ENCODE results near the gene URGCP.
"Not testable (repeated sequence)": the region's sequence is repeated elsewhere in the genome, so short reads cannot be mapped to it uniquely, and the experiment has no call there.

Gene URGCP

DNA sequence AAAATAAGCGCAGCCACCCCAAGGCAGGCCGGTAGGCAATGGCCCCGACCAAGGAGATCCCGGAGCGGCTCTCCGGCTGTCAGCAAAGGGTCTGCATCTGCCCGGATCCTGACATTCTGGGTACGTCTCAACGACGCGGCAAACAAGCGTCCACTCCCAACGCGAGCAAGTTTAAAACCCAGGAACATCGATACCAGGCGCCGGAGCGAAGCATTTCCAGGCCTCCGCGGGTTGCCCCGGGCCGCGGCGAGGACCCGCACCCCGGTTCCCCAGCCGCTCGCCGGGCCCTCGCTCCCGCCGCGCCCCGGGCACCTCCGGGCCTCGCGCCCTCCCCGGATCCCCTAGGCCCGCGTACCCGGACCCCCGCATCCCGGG, 453 bp downstream of the URGCP start:
- DNase-seq = no peak

DNA sequence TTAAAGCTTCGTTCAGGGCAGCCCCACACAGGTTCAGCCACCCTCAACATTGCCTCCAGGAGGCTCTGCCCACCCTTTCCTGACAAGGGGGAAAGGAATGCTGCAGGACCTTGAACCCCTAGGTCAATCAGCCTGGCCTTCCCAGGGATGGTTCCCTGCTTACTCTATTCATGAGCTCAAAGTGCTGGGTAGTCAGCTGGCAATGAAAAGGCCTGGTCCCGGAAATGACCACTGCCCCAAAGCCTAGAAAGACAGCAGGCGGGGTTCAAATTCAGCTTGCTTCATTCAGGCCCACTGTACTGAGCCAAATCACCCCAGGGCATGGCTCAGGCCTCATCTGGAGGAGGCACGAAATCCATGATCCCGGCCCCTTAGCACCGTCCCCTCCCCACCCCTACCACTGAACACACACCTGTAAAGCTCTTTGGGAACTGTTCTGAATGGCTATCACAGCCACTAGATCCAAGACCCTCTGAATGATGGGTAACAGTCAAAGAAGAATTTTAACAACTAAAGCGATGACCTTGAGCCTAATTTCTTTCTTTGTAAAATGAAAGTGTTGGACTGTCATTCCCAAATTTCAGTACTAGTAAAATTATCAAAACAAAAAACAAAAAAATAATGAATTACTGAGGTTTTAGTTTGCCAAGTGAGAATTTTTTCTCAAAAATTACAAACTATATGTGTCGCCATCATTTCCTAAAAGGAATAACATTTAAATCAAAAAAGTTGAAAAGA, 1.0 kb downstream of the URGCP start:
- no peak for DNase-seq

DNA sequence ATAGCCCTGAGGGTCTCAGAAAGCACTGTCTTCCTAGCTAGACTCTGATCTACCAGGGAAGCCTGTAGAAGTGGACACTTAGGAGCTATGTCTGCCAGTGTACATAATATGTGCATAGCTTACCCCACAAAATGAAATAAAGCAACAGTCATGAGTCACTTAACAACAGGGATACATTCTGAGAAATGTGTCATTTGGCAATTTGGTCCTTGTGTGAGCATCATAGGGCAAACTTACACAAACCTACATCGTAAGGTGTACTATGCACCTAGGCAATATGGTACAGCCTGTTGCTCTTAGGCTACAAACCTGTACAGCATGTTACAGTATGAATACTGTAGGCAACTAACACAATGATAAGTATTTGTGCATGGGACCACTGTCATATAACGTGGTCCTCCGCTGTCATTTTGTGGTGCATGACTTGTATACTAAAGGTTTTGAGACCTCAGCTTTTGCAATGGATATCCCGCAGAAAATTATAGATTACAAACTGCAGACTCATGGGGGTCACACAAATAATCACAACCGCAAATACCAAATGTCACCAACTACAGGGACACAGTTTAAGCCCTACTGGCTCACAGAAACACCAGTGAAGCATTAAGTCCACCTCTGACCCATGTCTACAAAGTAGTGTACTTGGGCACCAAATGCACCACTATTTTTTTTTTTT, 1.7 kb downstream of the URGCP start:
- no peak for DNase-seq

DNA sequence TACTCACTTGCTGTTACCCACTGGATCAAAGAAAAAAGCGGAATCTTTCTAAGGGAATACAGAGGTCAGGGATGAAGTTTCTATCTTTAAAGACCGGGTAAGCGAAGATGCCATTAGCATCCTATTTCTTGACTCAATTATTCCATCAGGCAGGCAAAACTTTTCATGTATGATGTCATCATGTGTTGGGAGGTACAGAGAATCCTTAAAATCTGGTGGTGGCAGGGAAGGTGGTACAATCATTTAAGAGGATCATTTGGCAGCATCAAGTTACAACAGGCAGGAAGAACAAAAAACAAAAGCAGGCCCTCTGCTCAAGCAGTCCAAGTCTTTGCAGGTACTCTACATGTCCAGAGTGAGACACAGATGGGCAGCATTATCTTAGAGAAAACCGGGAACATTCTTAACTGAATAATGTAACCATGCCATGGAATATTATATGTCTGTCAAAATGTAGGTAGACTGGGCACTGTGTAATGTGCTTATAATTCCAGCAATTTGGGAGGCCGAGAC, 3.8 kb downstream of the URGCP start:
- no peak for DNase-seq

DNA sequence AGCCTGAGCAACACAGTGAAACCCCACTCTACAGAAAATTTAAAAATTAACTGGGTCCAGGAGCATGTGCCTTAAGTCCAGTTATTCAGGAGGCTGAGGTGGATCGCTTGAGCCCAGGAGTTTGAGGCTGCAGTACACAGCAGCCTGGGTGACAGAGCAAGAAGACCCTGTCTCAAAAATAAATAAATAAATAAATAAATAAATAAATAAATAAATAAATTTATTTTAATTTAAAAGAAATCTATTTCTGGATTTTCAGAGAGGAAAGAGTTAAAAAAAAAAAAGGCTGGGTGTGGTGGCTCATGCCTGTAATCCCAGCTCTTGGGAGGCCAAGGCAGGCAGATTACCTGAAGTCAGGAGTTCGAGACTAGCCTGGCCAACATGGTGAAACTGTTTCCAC, 7.8 kb downstream of the URGCP start:
- DNase-seq = not testable (repeated sequence)

DNA sequence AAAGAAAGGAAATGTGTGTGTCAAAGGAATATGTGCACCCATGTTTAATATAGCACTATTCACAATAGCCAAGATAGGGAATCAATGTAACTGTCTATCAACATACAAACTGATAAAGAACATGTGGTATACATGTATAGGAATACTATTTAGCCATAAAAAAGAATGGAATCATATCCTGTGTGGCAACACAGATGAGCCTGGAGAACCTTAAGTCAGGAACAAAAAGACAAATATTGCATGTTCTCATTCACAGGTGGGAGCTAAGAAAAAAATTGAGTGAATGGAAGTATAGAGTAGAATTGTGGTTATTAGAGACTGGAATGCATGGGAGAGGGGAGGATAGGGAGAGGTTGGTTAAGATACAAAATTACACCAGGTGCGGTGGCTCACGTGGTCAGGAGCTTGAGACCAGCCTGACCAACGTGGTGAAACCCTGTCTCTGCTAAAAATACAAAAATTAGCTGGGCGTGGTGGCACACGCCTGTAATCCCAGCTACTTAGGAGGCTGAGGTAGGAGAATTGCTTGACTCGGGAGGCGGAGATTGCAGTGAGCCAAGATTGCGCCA, 10.5 kb downstream of the URGCP start:
- no peak for DNase-seq

DNA sequence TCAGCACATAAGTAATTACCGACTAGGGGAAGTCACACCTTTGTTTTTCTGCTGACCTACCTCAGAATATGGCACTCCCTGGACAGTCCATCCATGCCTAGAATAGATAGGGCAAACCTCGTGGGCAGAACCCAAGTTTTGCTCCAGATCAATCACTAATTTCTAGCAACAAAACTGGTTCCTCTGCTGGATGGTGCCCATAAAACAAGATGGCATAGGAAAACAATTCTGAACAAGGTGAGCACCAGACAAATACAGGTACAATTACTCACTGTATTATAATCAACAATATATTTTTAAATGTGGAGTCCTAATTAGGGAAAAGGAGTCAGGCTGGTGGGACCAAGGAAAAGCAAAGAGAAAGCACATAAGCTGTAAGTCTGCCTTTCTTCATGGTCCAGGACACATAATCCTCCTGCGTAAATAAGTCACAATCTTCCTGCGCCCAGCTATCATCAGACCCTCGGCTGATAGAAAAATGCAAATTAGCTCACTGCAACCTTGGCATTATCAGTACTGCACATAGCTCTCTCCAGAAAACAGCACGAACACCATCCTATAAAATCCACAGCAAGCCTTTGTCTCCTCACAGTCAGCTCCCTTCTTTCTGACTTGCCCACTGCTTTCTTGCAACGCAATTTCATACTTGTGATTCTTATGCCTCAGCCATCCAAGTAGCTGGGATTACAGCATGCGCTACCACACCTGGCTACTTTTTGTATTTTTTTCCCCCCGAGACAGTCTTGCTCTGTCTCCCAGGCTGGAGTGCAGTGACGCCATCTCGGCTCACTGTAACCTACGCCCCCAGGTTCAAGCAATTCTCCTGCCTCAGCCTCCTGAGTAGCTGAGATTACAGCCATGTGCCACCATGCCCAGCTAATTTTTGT, 15.1 kb downstream of the URGCP start:
- DNase-seq = no peak

DNA sequence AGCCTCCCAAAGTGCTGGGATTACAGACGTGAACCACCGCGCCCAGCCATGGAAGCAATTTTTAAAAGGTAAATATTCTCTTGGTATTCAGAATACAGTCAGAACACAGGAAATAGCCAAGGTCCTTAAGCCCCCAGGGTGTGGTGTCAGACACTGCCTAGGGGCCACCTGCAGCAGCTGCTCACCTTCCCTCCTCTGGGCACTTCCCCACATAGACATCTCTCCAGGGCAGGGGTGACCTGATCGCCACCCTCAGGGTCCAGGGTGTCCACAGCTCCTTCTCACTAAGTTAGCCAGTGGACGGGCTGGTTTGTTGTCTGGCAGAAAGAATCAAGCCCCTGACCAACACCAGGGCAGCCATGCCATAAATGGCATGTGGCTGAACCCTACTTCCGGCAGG, 15.9 kb downstream of the URGCP start:
- DNase-seq = no peak

DNA sequence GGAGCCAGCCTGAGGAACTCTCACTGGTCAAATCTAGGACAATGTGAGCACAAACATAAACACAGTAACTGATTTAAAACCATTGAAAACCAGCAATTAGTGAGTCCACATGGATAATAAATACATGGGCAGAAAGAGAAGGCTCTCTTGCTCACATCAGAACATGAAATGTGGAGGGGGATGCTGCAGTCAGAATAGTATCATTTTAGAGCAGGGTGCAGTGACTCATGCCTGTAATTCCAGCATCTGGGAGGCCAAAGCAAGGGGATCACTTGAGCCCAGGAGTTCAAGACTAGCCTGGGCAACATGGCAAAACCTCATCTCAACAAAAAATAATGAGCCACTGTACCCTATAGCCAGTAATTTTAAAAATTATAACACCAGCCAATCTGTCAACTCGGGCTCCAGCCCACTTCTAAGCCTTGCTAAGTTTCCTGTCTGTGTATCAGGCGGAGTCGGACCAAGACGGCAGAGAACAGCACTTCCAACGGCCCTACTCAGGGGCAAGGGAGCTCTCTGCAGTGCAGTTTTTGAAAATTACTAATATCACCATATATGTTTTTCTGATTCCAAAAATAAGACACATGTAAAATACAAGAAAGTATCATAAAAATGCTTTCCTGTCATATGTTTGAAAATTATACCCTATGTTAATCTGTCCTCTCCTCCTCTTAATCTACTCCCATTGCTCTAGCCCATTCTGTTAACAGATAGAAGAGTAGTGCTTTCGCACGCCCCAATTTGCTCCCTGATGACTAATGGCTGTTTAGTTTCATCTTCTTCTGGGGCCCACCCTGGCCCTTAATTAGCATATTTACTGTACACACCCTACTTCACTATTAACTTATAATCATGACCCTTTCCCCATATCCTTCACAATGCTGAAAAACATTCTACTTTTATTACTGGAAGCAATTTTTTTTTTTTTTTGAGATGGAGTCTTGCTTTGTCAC, 17.1 kb downstream of the URGCP start:
- no peak for DNase-seq

DNA sequence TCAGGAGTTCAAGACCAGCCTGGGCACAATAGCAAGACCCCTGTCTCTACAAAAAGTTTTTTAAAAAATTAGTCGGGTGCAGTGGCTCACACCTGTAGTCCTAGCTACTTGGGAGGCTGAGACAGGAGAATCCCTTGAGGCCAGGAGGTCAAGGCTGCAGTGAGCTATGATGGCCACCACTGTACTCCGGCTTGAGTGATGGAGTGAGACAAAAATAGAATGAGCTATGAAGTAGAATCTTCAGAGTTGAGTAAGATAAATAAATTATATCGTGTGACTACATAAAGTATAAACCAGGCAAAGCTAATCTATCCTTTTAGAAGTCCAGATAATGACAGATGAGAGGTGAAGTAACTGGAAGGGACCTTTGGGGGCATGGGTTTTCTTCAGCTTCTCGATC, 21.8 kb downstream of the URGCP start:
- no peak for DNase-seq

DNA sequence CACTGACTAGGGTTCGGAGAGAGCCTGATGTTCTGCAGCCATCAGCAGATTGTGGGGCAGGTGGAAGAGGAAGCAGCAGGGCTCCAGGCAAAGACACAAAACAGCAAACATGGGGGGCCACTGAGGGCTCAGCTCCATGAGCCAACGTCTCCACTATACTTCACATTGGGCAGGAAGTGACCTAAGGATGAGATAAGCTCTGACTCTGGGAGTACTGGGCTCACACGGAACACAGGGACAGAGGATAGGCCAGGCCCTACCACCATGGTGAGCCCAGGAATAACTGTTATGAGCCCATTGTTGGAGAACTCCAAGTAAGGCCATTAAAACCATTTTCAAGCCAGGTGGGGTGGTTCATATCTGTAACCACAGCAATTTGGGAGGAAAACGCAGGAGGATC, 22.2 kb downstream of the URGCP start:
- DNase-seq = no peak

DNA sequence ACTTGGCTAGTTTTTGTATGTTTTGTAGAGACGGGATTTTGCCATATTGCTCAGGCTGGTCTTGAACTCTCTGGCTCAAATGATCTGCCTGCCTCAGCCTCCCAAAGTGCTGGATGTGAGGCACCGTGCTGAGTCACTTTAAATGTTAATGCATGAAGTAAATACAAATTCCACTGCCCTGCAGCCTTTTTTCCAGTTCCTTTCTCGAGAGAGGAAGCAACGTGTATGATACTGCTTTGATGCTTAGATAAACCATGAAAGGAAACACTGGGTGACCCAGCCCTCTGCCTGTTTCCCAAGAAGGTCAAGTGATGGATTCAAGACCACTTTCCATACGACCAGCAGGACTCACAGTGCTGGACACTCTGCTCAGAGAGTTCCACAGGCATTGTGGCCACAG, 25.8 kb downstream of the URGCP start:
- DNase-seq = no peak

DNA sequence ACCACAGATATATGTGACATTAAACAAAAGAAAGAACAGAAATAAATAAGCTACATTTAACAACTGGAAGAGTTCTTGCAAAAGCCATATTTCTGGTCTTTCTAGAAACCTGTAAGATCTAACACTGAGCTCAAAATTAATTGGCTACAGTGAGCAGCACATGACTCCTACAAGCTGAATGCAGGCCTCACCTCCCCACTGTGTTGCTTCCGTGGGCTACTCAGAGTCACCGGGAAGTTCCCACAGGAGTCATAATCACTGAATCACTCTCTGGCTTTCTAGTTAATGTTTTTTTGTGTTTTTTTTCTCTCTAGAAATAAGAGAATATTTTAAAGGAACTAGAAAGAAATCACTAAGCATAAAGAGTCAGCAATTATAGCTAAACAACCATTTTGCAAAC, 26.9 kb downstream of the URGCP start:
- DNase-seq = no peak

DNA sequence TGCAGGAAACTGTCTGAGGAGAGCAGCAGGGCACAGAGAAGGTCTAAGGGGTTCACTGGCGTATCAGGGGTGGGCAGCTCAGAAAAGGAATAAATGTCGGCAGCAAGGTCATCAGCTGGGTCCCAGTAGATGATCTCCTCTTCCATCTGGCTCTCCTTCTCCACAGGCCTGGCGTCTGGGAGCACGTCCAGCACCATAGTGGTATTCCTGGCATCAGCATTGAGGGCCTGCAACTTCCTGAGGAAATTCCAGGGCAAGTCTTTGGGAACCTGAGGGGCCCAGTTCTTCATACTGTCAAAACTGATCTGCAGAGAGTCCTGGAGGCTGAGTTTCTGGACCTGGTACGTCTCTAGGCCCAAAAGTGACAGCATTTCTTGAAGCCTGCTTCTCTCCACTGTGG, 27.5 kb downstream of the URGCP start:
- DNase-seq = no peak

DNA sequence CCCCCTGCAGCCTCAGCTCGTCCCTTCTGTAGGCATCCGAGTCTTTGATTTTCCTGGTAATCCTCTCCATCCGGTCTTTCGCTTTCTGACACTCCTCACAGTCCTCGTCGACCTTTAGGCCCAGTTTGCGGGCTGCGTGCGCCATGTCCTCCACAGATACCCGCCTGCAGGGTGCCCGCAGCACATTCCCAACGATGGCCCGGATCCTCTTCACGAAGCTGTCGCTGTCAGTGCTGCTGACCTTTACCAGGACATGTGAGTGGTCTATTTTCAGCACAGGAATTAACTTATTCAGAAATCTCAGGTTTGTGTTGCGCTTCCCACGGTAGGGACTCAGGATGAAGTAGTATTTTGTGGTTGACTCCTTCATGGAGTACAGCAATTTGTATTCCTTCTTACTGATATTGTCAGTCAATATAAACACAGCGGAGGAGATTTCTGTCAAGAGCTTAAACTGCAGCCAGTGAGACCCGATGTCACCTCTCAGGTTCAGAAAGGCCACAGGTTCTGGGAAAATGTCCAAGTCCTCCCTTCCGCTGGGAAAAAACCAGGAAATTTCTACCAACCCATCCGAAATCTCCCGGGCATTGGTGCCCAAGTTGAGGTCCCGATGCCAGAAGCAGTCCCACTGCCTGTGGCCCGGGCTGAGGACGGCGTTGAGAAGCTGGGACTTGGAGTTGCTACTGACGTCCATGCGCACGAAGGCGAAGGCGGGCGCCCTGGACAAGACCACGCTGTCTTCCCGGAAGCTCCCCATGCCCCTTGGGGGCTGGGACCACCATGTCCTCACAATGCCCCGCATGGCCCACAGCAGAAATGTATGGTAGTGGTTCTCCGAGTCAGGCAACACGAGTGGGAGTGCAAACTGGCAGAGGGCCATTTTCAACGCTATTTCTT, 28.2 kb downstream of the URGCP start:
- DNase-seq = no peak

DNA sequence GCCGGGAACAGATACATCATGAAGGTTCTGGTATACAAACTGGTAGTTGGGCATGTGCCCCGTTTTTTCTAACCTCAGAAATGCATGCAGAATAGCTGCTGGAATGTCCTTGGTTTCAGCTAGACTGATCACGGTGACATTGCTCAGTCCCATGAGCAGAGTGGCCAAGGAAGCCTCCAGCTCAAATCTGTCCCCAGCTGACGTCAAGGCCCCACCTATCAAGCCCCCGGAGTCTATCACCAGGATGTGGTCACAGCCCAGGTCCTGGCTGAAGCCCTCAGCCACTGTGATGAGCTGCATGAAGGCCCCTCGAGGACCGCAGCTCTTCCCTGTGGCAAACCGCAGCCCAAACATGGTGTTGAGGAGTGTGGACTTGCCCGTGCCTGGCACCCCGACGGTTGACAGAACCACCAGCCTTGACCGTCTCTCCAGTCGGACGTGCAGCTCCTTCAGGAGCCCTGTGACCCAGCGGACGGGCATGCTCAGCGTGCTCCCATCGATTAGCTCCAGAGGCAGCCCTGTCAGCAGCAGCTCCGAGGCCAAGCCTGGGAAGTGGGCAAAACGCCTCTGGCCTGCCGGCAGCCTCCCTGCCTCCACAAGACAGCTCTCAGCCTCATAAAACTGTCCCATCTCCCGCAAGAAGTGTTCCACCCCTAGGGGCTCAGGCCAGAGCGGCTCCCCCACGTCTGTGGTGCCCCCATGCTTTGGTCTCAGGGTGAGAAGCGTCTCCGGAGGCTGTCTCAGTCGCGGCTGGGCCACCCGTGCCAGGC, 29.2 kb downstream of the URGCP start:
- no peak for DNase-seq

DNA sequence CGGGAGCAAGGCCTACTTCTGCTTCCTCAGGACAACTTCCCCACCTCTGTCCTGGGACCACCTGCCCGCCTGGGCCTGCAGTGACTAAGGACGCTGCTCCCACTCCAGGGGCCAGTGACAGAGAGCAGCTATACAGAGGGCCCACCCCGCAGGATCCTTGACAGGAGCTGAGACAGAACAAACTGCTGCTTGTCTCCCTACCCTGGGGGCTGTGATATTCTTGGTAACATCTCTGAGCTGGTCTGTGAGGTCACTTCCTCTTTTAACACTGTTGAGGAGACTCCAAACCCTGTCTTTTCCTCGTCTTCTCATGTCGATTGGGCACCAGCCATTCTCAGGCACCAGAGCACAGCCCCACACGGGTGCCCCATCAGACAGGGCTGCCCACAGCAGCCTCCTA, 30.2 kb downstream of the URGCP start:
- no peak for DNase-seq

DNA sequence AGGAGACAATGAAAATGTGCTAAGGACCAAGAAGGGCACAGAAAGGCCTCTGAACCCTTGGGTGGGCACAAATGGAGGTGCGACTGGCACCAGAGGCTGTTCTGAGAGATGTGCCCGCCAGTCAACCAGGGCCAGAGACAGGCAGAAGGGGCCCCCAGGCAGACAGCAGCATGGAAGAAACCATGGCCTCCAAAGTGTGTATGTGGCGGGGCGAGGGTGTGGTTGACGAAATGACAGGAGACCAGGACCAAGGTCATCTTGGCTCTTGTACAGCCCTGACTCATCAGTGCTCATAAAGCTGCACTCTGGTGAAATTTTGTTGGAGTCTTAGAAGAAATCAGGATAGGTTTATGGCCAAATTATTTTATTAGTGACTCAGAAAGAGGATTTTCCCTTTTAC, 33.1 kb downstream of the URGCP start:
- no peak for DNase-seq

DNA sequence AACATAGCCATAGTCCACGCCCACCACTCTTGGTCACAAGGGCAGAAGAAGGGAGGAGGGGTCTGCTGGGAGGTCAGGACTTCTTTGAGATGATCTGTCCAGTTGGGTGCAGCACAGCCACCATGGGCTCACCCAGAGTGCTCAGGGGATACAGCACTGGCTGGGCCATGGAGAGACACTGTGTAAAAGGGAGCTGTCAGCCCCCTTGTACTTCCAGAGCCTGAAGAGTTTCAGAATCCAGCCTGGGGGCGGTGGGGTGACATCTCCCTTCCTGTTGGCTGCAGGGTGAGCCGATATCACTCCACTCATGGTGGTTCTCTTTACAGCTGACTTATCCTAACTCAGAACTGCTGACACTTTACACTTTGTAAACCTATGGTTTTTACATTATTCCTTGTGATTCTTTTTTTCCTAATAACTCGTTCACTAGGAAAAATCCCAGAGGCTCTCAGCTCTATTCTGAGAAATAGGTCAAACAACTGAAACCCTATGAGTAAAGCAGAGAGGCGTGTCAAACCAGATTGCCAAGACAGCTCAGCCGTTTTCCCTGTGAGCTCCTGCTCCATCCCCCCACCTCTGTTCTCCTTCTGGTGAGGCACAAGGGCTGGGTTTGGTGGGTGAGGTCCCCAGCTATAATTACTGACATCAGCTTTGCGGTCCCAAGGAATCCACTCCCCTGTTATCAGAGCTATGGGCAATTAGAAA, 33.8 kb downstream of the URGCP start:
- DNase-seq = no peak

DNA sequence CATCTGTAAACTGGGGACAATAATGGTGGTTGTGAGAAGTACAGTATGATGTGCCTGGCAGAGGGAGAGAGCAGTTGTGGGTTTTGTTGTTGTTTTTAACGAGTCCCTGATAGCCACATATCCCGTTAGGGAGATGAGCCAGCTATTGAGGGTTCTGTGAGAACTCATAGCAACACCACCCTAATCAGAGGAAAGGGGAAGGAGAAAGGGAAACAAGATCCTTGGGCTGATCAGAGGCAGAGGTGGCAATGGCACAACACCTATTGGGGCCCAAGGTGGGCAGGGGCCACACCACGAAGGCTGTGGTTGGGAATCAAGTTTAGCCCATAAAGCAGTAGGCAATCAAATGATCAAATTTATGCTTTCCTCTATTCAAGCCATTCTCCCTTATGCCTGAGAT, 35.3 kb downstream of the URGCP start:
- no peak for DNase-seq

Data from NK-92 treated with Interleukin-12 subunit alpha and Interleukin-12 subunit beta, amount 100 ng/mL, for 24 hours (cell line).